SK-N-SH treated with all-trans-retinoic acid at 6 μM for 48 hours (cell line): ENCODE results near the gene ZNF205.

Experiments
- ATAC-seq: fragments of 200-7000 bp; cut with Tn5 transposase; 3 replicates; pipeline ENCODE4 v1.9.1; 2020; ENCODE audit warnings: mild to moderate bottlenecking, moderate library complexity
- CREB5 ChIP-seq: fragments of 250-450 bp; sonication (Bioruptor Pico); IDR thresholded peaks from 2 replicates; pipeline ENCODE4 v1.5.1; 2020; ENCODE audit warnings: low read depth, mild to moderate bottlenecking, moderate library complexity
- CSDC2 ChIP-seq: fragments of 250-450 bp; sonication (Bioruptor Pico); IDR thresholded peaks from 2 replicates; pipeline ENCODE4 v1.5.0; 2020; ENCODE audit warnings: mild to moderate bottlenecking, moderate library complexity
- CSRNP3 ChIP-seq: fragments of 250-450 bp; sonication (Bioruptor Pico); IDR thresholded peaks from 2 replicates; pipeline ENCODE4 v1.5.1; 2021; ENCODE audit warnings: mild to moderate bottlenecking, moderate library complexity
- ESRRG ChIP-seq: fragments of 250-450 bp; sonication (Bioruptor Pico); IDR thresholded peaks from 2 replicates; pipeline ENCODE4 v1.6.1; 2021; ENCODE audit warnings: mild to moderate bottlenecking
- GLIS3 ChIP-seq: fragments of 250-450 bp; sonication (Bioruptor Pico); IDR thresholded peaks from 2 replicates; pipeline ENCODE4 v1.5.0; 2020; ENCODE audit warnings: mild to moderate bottlenecking, moderate library complexity
- ISL1 ChIP-seq: fragments of 250-450 bp; sonication (Bioruptor Pico); IDR thresholded peaks from 2 replicates; pipeline ENCODE4 v2.1.2; 2022; ENCODE audit warnings: mild to moderate bottlenecking, moderate library complexity
- OSR1 ChIP-seq: fragments of 250-450 bp; sonication (Bioruptor Pico); IDR thresholded peaks from 2 replicates; pipeline ENCODE4 v1.8.0; 2022; ENCODE audit warnings: moderate library complexity, mild to moderate bottlenecking, inconsistent platforms
- PATZ1 ChIP-seq: fragments of 250-450 bp; sonication (Bioruptor Pico); IDR thresholded peaks from 2 replicates; pipeline ENCODE4 v1.8.0; 2020; ENCODE audit warnings: mild to moderate bottlenecking, moderate library complexity, borderline replicate concordance
- POU6F1 ChIP-seq: fragments of 250-450 bp; sonication (Bioruptor Pico); IDR thresholded peaks from 2 replicates; pipeline ENCODE4 v1.8.0; 2021; ENCODE audit warnings: low read depth, mild to moderate bottlenecking, moderate library complexity, borderline replicate concordance
- PPARA ChIP-seq: fragments of 250-450 bp; sonication (Bioruptor Pico); IDR thresholded peaks from 2 replicates; pipeline ENCODE4 v1.5.0; 2020; ENCODE audit warnings: mild to moderate bottlenecking, borderline replicate concordance
- TCF4 ChIP-seq: fragments of 250-450 bp; sonication (Bioruptor Pico); IDR thresholded peaks from 2 replicates; pipeline ENCODE4 v1.8.0; 2021; ENCODE audit warnings: mild to moderate bottlenecking, moderate library complexity, borderline replicate concordance
- TOX ChIP-seq: fragments of 250-450 bp; sonication (Bioruptor Pico); IDR thresholded peaks from 2 replicates; pipeline ENCODE4 v1.8.0; 2021; ENCODE audit warnings: mild to moderate bottlenecking, moderate library complexity, borderline replicate concordance
- ZC3H10 ChIP-seq: fragments of 250-450 bp; sonication (Bioruptor Pico); IDR thresholded peaks from 2 replicates; pipeline ENCODE4 v1.5.1; 2021; ENCODE audit warnings: mild to moderate bottlenecking, moderate library complexity
- ZFP3 ChIP-seq: fragments of 250-450 bp; sonication (Bioruptor Pico); IDR thresholded peaks from 2 replicates; pipeline ENCODE4 v1.5.0; 2020; ENCODE audit warnings: mild to moderate bottlenecking, moderate library complexity
- ZFP30 ChIP-seq: fragments of 450-650 bp; formaldehyde crosslinking; IDR thresholded peaks from 2 replicates; pipeline ENCODE4 v1.5.0; 2022; ENCODE audit warnings: mild to moderate bottlenecking, moderate library complexity
- ZNF565 ChIP-seq: fragments of 450-650 bp; formaldehyde crosslinking; conservative IDR thresholded peaks from 2 replicates; pipeline ENCODE4 v1.5.0; 2020; ENCODE audit warnings: low read depth, mild to moderate bottlenecking, moderate library complexity
- ZNF70 ChIP-seq: fragments of 450-650 bp; formaldehyde crosslinking; IDR thresholded peaks from 2 replicates; pipeline ENCODE4 v1.5.0; 2020; ENCODE audit warnings: mild to moderate bottlenecking, moderate library complexity
- ZNF8 ChIP-seq: fragments of 450-650 bp; formaldehyde crosslinking; IDR thresholded peaks from 2 replicates; pipeline ENCODE4 v1.5.0; 2020; ENCODE audit warnings: mild to moderate bottlenecking, moderate library complexity

Gene ZNF205

GRCh38 chr16:3089717-3090592 is 22.4 kb upstream of the ZNF205 start (continued):
- TF ChIP-seq POU6F1 (CRISPR knock-in tag): no peak
- TF ChIP-seq ZFP30 (CRISPR knock-in tag): no peak

GRCh38 chr16:3091551-3091950 is 20.8 kb upstream of the ZNF205 start:
- no peak for TF ChIP-seq ZC3H10
- TF ChIP-seq ZNF8: no peak
- no peak for TF ChIP-seq PPARA (CRISPR knock-in tag)
- TF ChIP-seq PATZ1: no peak
- no peak for TF ChIP-seq TOX (CRISPR knock-in tag)
- no peak for TF ChIP-seq OSR1 (CRISPR knock-in tag)
- TF ChIP-seq CSDC2: no peak
- no peak for TF ChIP-seq ZNF70
- no peak for TF ChIP-seq TCF4
- TF ChIP-seq CSRNP3 (CRISPR knock-in tag): no peak
- no peak for TF ChIP-seq ZNF565 (CRISPR knock-in tag)
- TF ChIP-seq ZFP3: no peak
- no peak for TF ChIP-seq GLIS3
- no peak for TF ChIP-seq ESRRG
- TF ChIP-seq POU6F1 (CRISPR knock-in tag): no peak
- TF ChIP-seq ZFP30 (CRISPR knock-in tag): no peak
- TF ChIP-seq CREB5: no peak
- TF ChIP-seq, all 23 proteins: peak for 0
- ATAC-seq: no peak

- peak; percentile 47 for ATAC-seq
- TF ChIP-seq ESRRG (no peak), CREB5 (no peak), GLIS3 (no peak), ZFP30 (CRISPR knock-in tag) (no peak), CSDC2 (no peak), ISL1 (CRISPR knock-in tag) (no peak)
Observed at GRCh38 chr16:3092501-3092941, 19.9 kb upstream of the ZNF205 start.
